Esophagus squamous epithelium (tissue), 4 donors: ENCODE data around the gene TBC1D3B.

Experiments
- CTCF ChIP-seq, 6 experiments: fragments of 450-650 bp in 4 of 6; fragments of 200-600 bp in 2 of 6; sonication (generic) in 2 of 6; IDR thresholded peaks; one replicate each; pipeline ENCODE4 v1.5.1; 2016 to 2019; ENCODE audit warnings: antibody characterized with exemption in 6 of 6, mild to moderate bottlenecking in 4 of 6, moderate library complexity in 4 of 6
- POLR2A ChIP-seq, 4 donors: fragments of 450-650 bp; IDR thresholded peaks; one replicate each; pipeline ENCODE4 v1.6.1; 2017; ENCODE audit warnings: antibody characterized with exemption in 4 of 4, mild to moderate bottlenecking in 4 of 4, moderate library complexity in 3 of 4

- TF ChIP-seq CTCF (IDR thresholded peaks at IDR 0.05): no peak
- peak in 1 of 4 donors; percentile 31 for TF ChIP-seq POLR2A (IDR thresholded peaks at IDR 0.05)
These were observed 6.8 kb upstream of the TBC1D3B start for GRCh38 chr17:36183001-36183971.
